ES-I3 (cell line): ENCODE measurements around the gene RGL1.

Source experiments
- H3K36me3 ChIP-seq: 2 replicates; pipeline ENCODE4 v1.6.1; 2013; ENCODE audit warnings: mild to moderate bottlenecking, low read length, control low read depth, moderate library complexity; ENCODE audit not compliant: insufficient read depth
- H3K4me1 ChIP-seq: 2 replicates; pipeline ENCODE4 v1.6.1; 2013; ENCODE audit warnings: mild to moderate bottlenecking, control low read depth, low read length; ENCODE audit not compliant: insufficient read depth
- H3K9ac ChIP-seq: 2 replicates; pipeline ENCODE4 v1.6.1; 2013; ENCODE audit warnings: low read depth, mild to moderate bottlenecking, low read length, moderate library complexity
- H3K9me3 ChIP-seq: 2 replicates; pipeline ENCODE4 v1.6.1; 2013; ENCODE audit warnings: mild to moderate bottlenecking, low read length, moderate library complexity; ENCODE audit not compliant: control insufficient read depth, insufficient read depth

RGL1 gene

GRCh38 chr1:183954496-183954895 lies 149.6 kb downstream of the RGL1 start:
- Histone ChIP-seq H3K9ac (no peak overlapping the region), H3K36me3 (no peaks in the 10 kb centered on the region), H3K4me1 (peaks cover 5% of the 10 kb centered on the region; the same call in 1 of the 2 replicates), H3K9me3 (no peaks in the 10 kb centered on the region)

DNA sequence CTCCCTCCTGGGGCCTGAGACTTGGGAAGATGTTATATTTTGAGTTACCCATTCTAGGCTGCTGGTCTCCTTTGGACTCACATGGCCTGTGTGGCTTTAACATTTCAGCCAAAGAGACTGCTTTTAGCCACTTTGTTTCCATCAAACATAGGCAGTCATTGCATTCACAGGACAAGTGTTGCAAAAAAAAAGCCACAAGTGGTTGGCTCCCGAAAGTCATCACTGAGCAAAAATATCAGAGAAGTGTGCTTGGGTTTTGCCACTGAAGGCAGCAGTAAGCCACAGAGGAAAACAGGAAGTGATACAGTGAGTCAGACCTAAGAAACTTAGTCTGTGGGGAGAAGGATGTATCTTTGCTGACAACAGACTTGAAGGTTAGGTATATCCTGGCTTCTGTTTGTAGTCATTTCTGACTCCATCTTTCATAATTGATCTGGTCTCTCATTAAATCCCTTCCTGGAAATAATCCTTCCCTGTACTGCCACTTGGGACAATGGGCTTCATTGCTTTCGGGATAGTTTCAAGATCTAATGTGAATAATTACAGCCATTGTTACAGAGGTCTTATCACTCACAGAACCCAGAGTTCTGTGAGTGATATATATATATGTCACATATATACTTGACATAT lies 151.8 kb downstream of the RGL1 start:
- Histone ChIP-seq H3K4me1 (peaks cover 5% of the 10 kb centered on the region; the same call in 1 of the 2 replicates), H3K9me3 (no peaks in the 10 kb centered on the region), H3K9ac (no peak overlapping the region), H3K36me3 (no peaks in the 10 kb centered on the region)

DNA sequence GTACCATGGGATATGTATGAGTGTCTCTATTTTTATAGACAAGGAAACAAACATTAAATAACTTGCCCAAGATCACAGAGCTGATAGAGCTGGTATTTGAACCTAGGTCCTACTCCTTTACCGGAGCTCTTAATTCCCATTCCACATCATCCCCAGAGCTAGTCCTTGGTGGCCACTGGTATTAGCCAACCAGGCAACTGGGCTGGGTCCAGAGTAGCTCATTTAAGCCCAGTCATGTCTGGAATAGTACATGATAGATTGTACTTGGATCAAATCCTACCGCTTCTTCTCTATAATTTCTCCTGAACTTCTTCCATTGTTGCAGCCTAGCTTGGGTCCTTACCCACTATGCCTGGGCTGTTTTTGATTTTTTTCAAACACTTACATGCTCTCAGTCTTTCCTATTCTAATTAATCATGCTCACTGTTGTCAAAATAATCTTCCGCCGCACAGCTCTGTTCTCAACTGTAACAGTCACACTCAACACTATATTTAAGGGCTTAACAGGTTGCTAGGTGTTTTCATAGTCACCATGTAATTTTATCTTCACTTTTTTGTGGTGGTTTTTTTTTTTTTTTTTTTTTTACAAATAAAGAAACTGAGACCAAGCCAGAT lies 152.4 kb downstream of the RGL1 start:
- no peaks in the 10 kb centered on the region for H3K9me3 ChIP-seq
- no peak overlapping the region for H3K9ac ChIP-seq
- no peaks in the 10 kb centered on the region for H3K36me3 ChIP-seq
- H3K4me1 ChIP-seq: peaks cover 5% of the 10 kb centered on the region; the same call in 1 of the 2 replicates

DNA sequence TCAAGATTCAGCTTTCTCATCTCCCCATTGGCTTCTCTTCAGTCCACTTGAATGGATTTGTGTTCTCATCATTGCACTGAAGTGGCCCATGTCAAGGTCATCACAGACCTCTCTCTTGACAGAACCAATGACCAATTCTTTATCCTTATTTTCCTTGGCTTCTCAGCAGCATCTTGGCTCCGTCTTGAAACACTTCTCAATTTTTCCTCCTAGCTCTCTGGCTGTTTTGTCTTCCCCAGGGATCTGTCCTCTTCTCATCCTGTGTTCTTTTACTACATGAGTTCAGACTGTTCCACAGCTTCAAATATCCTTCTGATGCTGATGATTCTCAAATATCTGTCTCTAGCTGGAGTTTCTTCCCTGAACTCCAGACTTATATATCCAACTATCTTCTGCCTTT lies 154.0 kb downstream of the RGL1 start:
- no peaks in the 10 kb centered on the region for H3K36me3 ChIP-seq
- H3K9ac ChIP-seq: no peak overlapping the region
- peaks cover 5% of the 10 kb centered on the region; the same call in 1 of the 2 replicates for H3K4me1 ChIP-seq
- no peaks in the 10 kb centered on the region for H3K9me3 ChIP-seq

GRCh38 chr1:183961132-183961531 lies 156.2 kb downstream of the RGL1 start:
- Histone ChIP-seq H3K9me3 (no peaks in the 10 kb centered on the region), H3K9ac (no peak overlapping the region), H3K4me1 (peaks cover 5% of the 10 kb centered on the region; the same call in 1 of the 2 replicates), H3K36me3 (no peaks in the 10 kb centered on the region)

DNA sequence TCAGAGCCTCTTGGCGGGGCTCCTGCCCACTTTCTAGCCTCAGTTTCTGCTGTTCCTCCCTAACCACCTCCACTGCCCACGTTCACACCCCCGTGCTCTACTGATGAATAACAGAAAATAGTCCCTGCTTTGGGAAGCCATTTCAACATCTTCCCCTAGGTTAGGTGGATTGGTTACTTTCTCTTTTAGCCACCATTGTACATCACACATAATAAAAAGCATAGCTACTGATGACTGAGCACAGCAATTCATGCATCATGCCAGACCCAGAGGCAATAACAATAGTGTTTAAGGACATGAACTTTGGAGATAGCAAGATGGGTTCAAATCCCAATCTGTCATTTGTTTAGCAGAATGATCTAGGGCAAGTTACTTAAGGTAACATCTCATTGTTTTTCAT lies 158.0 kb downstream of the RGL1 start:
- Histone ChIP-seq H3K9me3 (no peaks in the 10 kb centered on the region), H3K9ac (no peak overlapping the region), H3K36me3 (no peaks in the 10 kb centered on the region), H3K4me1 (no peaks in the 10 kb centered on the region)

DNA sequence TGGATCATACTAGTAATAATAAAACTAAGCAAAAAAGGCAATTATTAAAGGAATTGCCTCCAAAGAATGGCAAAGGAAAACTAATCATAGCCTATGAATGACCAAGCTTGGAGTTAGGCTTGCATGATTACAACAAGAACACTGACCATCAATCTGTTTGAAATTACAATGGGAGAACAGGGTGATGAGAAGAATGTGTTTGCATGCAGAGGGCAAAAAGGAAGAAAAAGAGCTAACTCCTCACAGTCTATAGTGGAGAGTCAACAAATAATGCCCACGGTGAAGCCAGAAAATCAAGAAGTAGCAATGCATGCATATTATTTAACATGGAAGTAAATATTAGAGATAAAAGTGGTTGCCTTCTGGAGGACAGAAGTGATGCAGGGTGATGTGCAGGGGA lies 160.8 kb downstream of the RGL1 start:
- Histone ChIP-seq H3K9me3 (no peaks in the 10 kb centered on the region), H3K36me3 (no peaks in the 10 kb centered on the region), H3K4me1 (no peaks in the 10 kb centered on the region), H3K9ac (no peak overlapping the region)

- Histone ChIP-seq H3K9ac (no peak overlapping the region), H3K36me3 (no peaks in the 10 kb centered on the region), H3K9me3 (no peaks in the 10 kb centered on the region), H3K4me1 (no peaks in the 10 kb centered on the region)
Measured at GRCh38 chr1:183966487-183966886, 161.6 kb downstream of the RGL1 start.

- Histone ChIP-seq H3K4me1 (no peaks in the 10 kb centered on the region), H3K9ac (no peak overlapping the region), H3K36me3 (no peaks in the 10 kb centered on the region), H3K9me3 (no peaks in the 10 kb centered on the region)
Measured at GRCh38 chr1:183967914-183968313, 163.0 kb downstream of the RGL1 start.

- Histone ChIP-seq H3K4me1 (no peaks in the 10 kb centered on the region), H3K9me3 (no peaks in the 10 kb centered on the region), H3K9ac (no peak overlapping the region), H3K36me3 (no peaks in the 10 kb centered on the region)
Measured at GRCh38 chr1:183968386-183968785, 163.5 kb downstream of the RGL1 start.

- Histone ChIP-seq H3K36me3 (no peaks in the 10 kb centered on the region), H3K9ac (no peak overlapping the region), H3K9me3 (no peaks in the 10 kb centered on the region), H3K4me1 (no peaks in the 10 kb centered on the region)
Measured at GRCh38 chr1:183970516-183971300, 165.8 kb downstream of the RGL1 start.

- Histone ChIP-seq H3K9ac (no peak overlapping the region), H3K9me3 (no peaks in the 10 kb centered on the region), H3K4me1 (peaks cover 4% of the 10 kb centered on the region; the same call in 1 of the 2 replicates), H3K36me3 (no peaks in the 10 kb centered on the region)
Measured at GRCh38 chr1:183975651-183976050, 170.7 kb downstream of the RGL1 start.

DNA sequence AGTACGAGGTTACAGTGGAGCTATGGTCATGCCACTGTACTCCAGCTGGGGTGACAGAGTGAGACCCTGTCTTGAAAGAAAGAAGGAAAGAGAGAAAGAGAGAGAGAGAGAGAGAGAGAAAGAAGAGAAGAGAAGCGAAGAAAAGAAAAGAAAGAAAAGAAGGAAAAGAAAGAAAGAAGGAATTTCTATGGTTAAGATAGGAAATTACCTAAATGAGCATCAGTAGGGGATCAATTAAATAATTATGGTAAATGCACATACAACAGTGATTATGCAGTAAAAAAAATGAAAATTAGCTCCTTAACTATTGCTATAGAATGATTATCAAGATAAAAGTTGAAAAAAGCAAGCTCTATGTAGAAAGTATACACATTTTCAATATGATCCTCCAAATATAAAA lies 172.8 kb downstream of the RGL1 start:
- Histone ChIP-seq H3K4me1 (peaks cover 4% of the 10 kb centered on the region; the same call in 1 of the 2 replicates), H3K9ac (no peak overlapping the region), H3K9me3 (no peaks in the 10 kb centered on the region), H3K36me3 (no peaks in the 10 kb centered on the region)
